Bronchial epithelial cell (primary cell): ENCODE data around the gene FLG2. TPM values are rescaled to one million over a fixed set of nuclear protein-coding genes. Genes with fewer than 3 reads are reported as not detected.

Experiments used
- DNase-seq: peaks from one replicate; pipeline ENCODE4 v3.0.0-alpha.2; 2010; ENCODE audit warnings: low read depth
- FAIRE-seq: peaks from 2 replicates; lab custom pipeline; 2011; peaks lifted over from hg19 to GRCh38; lab: Jason Lieb, UNC
- H3K27me3 ChIP-seq: 2 replicates; pipeline ENCODE4 v1.5.1; 2011; ENCODE audit warnings: low read length; ENCODE audit not compliant: control insufficient read depth, insufficient read depth
- H3K36me3 ChIP-seq: 2 replicates; pipeline ENCODE4 v1.5.1; 2011; ENCODE audit warnings: low read length; ENCODE audit not compliant: control insufficient read depth, insufficient read depth
- H3K4me3 ChIP-seq: 2 replicates; pipeline ENCODE4 v1.5.1; 2011; ENCODE audit warnings: mild to moderate bottlenecking, low read depth, low read length, control low read depth
- CTCF ChIP-seq: IDR thresholded peaks from 2 replicates; pipeline ENCODE4 v1.5.1; 2011; ENCODE audit warnings: mild to moderate bottlenecking, moderate library complexity, low read length, control low read depth, inconsistent platforms; ENCODE audit not compliant: insufficient read depth, severe bottlenecking
- total RNA-seq: library from RNA; depleted of rRNA; stranded (reverse); fragments of >200 nt; gene quantifications from 2 replicates; pipeline ENCODE4 v1.2.1, GENCODE V29; 2014

FLG2 gene
- total RNA-seq, 1 donor from 2014 or later: under 0.01 TPM

- H3K27me3 ChIP-seq: no peaks in the 10 kb centered on the region
- no peak overlapping the region for H3K4me3 ChIP-seq
- DNase-seq (peak; percentile 98), FAIRE-seq (peak; percentile 98)
- no peaks in the 10 kb centered on the region for H3K36me3 ChIP-seq
- no peak for TF ChIP-seq CTCF
Measured at GRCh38 chr1:152367436-152367835, 7.6 kb upstream of the FLG2 start.

- FAIRE-seq: no peak
- TF ChIP-seq CTCF: no peak
- no peaks in the 10 kb centered on the region for H3K36me3 ChIP-seq
- no peak for DNase-seq
- H3K27me3 ChIP-seq: no peaks in the 10 kb centered on the region
- no peak overlapping the region for H3K4me3 ChIP-seq
Measured at GRCh38 chr1:152356736-152357135, 3.1 kb downstream of the FLG2 start.

- Histone ChIP-seq H3K27me3 (no peaks in the 10 kb centered on the region), H3K4me3 (no peak overlapping the region), H3K36me3 (no peaks in the 10 kb centered on the region)
- no peak for DNase-seq
- no peak for TF ChIP-seq CTCF
- no peak for FAIRE-seq
Measured at GRCh38 chr1:152349611-152350010, 10.2 kb downstream of the FLG2 start.

GRCh38 chr1:152348447-152348846, 11.4 kb downstream of the FLG2 start:
- H3K4me3 ChIP-seq: no peak overlapping the region
- H3K27me3 ChIP-seq: no peaks in the 10 kb centered on the region
- peak; percentile 21 for TF ChIP-seq CTCF
- no peaks in the 10 kb centered on the region for H3K36me3 ChIP-seq
- FAIRE-seq: no peak
- peak; percentile 31 for DNase-seq

GRCh38 chr1:152347116-152347728, 12.6 kb downstream of the FLG2 start:
- peak; percentile 78 for TF ChIP-seq CTCF
- Histone ChIP-seq H3K4me3 (no peak overlapping the region), H3K36me3 (no peaks in the 10 kb centered on the region), H3K27me3 (no peaks in the 10 kb centered on the region)
- DNase-seq (peak; percentile 78), FAIRE-seq (no peak)

- H3K27me3 ChIP-seq: no peaks in the 10 kb centered on the region
- H3K36me3 ChIP-seq: no peaks in the 10 kb centered on the region
- no peak for TF ChIP-seq CTCF
- no peak for FAIRE-seq
- DNase-seq: peak; percentile 44
- no peak overlapping the region for H3K4me3 ChIP-seq
Measured at GRCh38 chr1:152344438-152344837, 15.4 kb downstream of the FLG2 start.
